K562 (cell line): ENCODE data around the gene TCF20. TPM values are rescaled to one million over a fixed set of nuclear protein-coding genes. Genes with fewer than 3 reads are reported as not detected.

Experiments
- ATAC-seq: fragments of 200-7000 bp; cut with Tn5 transposase; 3 replicates; pipeline ENCODE4 v1.9.1; 2020; ENCODE audit warnings: moderate library complexity
- BruUV-seq: library from RNA; stranded (reverse); fragments of 400-500 nt; replicated peaks from 2 replicates; lab custom pipeline; 2021; lab: Mats Ljungman, UMichigan
- CTCF ChIA-PET: fragments of 300-600 bp; formaldehyde crosslinking; extraction: SDS; loops from one replicate; lab custom pipeline; 2021; ENCODE audit warnings: low intra/inter-chr PET ratio; lab: Yijun Ruan, JAX
- POLR2A ChIA-PET: fragments of 300-600, 350-650 bp; sonication (Branson Sonifier 250); formaldehyde crosslinking; extraction: SDS; loops from one replicate; lab custom pipeline; 2021; ENCODE audit warnings: antibody characterized with exemption, inconsistent platforms; lab: Yijun Ruan, JAX
- DNase-seq, 4 experiments: peaks; one replicate each; pipeline versions ENCODE4 v3.0.0 to v3.0.0-alpha.2; 2011 to 2018; ENCODE audit warnings: low spot score in 3 of 4, mixed read lengths in 3 of 4; ENCODE audit errors: extremely low read depth in 1 of 4
- FAIRE-seq: peaks from 2 replicates; lab custom pipeline; 2011; peaks lifted over from hg19 to GRCh38; lab: Jason Lieb, UNC
- H2AFZ ChIP-seq: 2 replicates; pipeline ENCODE4 v1.6.0; 2011; ENCODE audit warnings: low read depth, low read length, control low read depth, inconsistent platforms
- H3K27ac ChIP-seq: fragments of 200-600 bp; 3 replicates; pipeline ENCODE4 v1.8.0; 2011; ENCODE audit warnings: low read depth, mild to moderate bottlenecking, control low read depth, inconsistent platforms, low read length, moderate library complexity, mixed read lengths; ENCODE audit errors: extremely low read depth
- H3K27me3 ChIP-seq, 2 experiments: fragments of 300-600 bp in 1 of 2; 2 replicates in 1 of 2; 3 replicates in 1 of 2; pipeline versions ENCODE4 v1.6.0 to v1.8.0; 2011; ENCODE audit warnings: inconsistent platforms in 2 of 2, low read length in 2 of 2, mild to moderate bottlenecking in 1 of 2, mixed read lengths in 1 of 2, moderate library complexity in 1 of 2; ENCODE audit not compliant: control insufficient read depth in 2 of 2, insufficient read depth in 2 of 2
- H3K36me3 ChIP-seq: fragments of 300-600 bp; 3 replicates; pipeline ENCODE4 v1.8.0; 2011; ENCODE audit warnings: mild to moderate bottlenecking, low read length, inconsistent platforms; ENCODE audit not compliant: control insufficient read depth, insufficient read depth
- H3K4me1 ChIP-seq, 2 experiments: fragments of 200-600 bp in 1 of 2; replicated peaks in 1 of 2; 2 replicates in 1 of 2; 3 replicates in 1 of 2; pipeline versions ENCODE4 v1.5.1 to v1.8.0; 2011; ENCODE audit warnings: inconsistent platforms in 2 of 2, low read length in 2 of 2, mild to moderate bottlenecking in 1 of 2, mixed read lengths in 1 of 2, moderate library complexity in 1 of 2; ENCODE audit not compliant: control insufficient read depth in 2 of 2, insufficient read depth in 2 of 2
- H3K4me2 ChIP-seq: 2 replicates; pipeline ENCODE4 v1.6.1; 2011; ENCODE audit warnings: low read length, control low read depth, inconsistent platforms, mixed read lengths; ENCODE audit not compliant: insufficient read depth
- H3K4me3 ChIP-seq: fragments of 200-600 bp; sonication (generic), shearing (Covaris generic); 2 replicates; pipeline ENCODE4 v1.5.1; 2016; ENCODE audit warnings: control low read depth, inconsistent platforms
- H3K79me2 ChIP-seq: fragments of 200-600 bp; 3 replicates; pipeline ENCODE4 v1.8.0; 2011; ENCODE audit warnings: low read length, inconsistent platforms; ENCODE audit not compliant: control insufficient read depth, insufficient read depth
- H3K9ac ChIP-seq, 2 experiments: 2 replicates each; pipeline versions ENCODE4 v1.6.0 to v1.6.1; 2011; ENCODE audit warnings: low read depth in 2 of 2, low read length in 2 of 2, control low read depth in 1 of 2, inconsistent platforms in 1 of 2, mild to moderate bottlenecking in 1 of 2, mixed read lengths in 1 of 2; ENCODE audit not compliant: insufficient read depth in 1 of 2
- H3K9me1 ChIP-seq: one replicate; pipeline ENCODE4 v1.6.0; 2011; ENCODE audit warnings: inconsistent platforms, mild to moderate bottlenecking, low read length, moderate library complexity; ENCODE audit not compliant: control insufficient read depth, insufficient read depth
- H3K9me3 ChIP-seq: replicated peaks from 2 replicates; pipeline ENCODE4 v1.5.1; 2011; ENCODE audit warnings: low read depth, low read length, inconsistent platforms; ENCODE audit not compliant: control insufficient read depth, insufficient read depth
- H4K20me1 ChIP-seq: replicated peaks from 2 replicates; pipeline ENCODE4 v1.6.1; 2011; ENCODE audit warnings: low read length, inconsistent platforms, mixed read lengths; ENCODE audit not compliant: control insufficient read depth, insufficient read depth
- CBX5 ChIP-seq: IDR thresholded peaks from 2 replicates; pipeline ENCODE4 v1.6.1; 2014; ENCODE audit warnings: low read depth, borderline replicate concordance
- RB1 ChIP-seq: fragments of 450-650 bp; IDR thresholded peaks from 2 replicates; pipeline ENCODE4 v1.6.1; 2017; ENCODE audit warnings: low read depth, mild to moderate bottlenecking
- SAP30 ChIP-seq: fragments of 200-600 bp; sonication (generic); IDR thresholded peaks from 2 replicates; pipeline ENCODE4 v1.6.1; 2012; ENCODE audit warnings: borderline replicate concordance, low read depth, mild to moderate bottlenecking, moderate library complexity, low read length, control low read depth, inconsistent platforms; ENCODE audit not compliant: insufficient read depth, poor library complexity, severe bottlenecking
- WGBS: fragments of 100-300 bp; shearing (Covaris generic); methylation state at CpG from one replicate; pipeline ENCODE4 v1.1.6; 2016; ENCODE audit warnings: low coverage, mixed read lengths; ENCODE audit not compliant: insufficient coverage; ENCODE audit errors: missing lambda C conversion rate; 5-methylcytosine and 5-hydroxymethylcytosine counted together
- in situ Hi-C: fragments of 300-500 bp; cut with MboI; formaldehyde crosslinking; loops from 4 replicates; pipeline ENCODE4 v1.15.0; 2018; ENCODE audit warnings: inconsistent platforms, mixed read lengths
- intact Hi-C: fragments of 100-400 bp; cut with micrococcal nuclease; formaldehyde crosslinking; loops from 2 replicates; pipeline ENCODE4 v1.14.2; 2022
- polyA plus RNA-seq, 8 experiments: library from polyadenylated mRNA; depleted of rRNA in 4 of 8; stranded (reverse) in 5 of 8; unstranded in 3 of 8; fragments of >200 nt; fragmentation: Nextera tagmentation in 2 of 8; fragmentation: Illumina TruSeq in 1 of 8; extraction: Ambion mirVana in 2 of 8; extraction: Trizol in 1 of 8; gene quantifications; 2 replicates each; pipeline versions ENCODE4 v1.2.1 to v1.2.3, GENCODE V29; 2011 to 2014; ENCODE audit warnings: inconsistent platforms in 1 of 8, missing spikeins in 1 of 8
- total RNA-seq, 7 experiments: library from RNA; depleted of rRNA in 6 of 7; stranded (reverse); fragments of >200 nt in 6 of 7; fragmentation: Illumina TruSeq in 2 of 7; extraction: Trizol in 2 of 7; gene quantifications; 2 replicates each; pipeline versions ENCODE4 v1.2.1 to v1.2.3, GENCODE V29; 2011 to 2021; ENCODE audit warnings: low replicate concordance in 1 of 7
- TF ChIP-seq, protein P1 (sequence below): fragments of 250-450 bp; sonication (Bioruptor Pico); IDR thresholded peaks from 2 replicates; pipeline ENCODE4 v1.4.0; 2020; ENCODE audit warnings: mild to moderate bottlenecking, moderate library complexity
- TF ChIP-seq, protein P2 (sequence below): fragments of 450-650 bp; IDR thresholded peaks from 2 replicates; pipeline ENCODE4 v1.6.1; 2016; ENCODE audit warnings: missing biosample characterization, missing genetic modification characterization
- TF ChIP-seq, protein P3 (sequence below): sonication (generic); formaldehyde crosslinking; IDR thresholded peaks from 2 replicates; pipeline ENCODE4 v1.8.1; 2023; ENCODE audit warnings: mild to moderate bottlenecking, missing genetic modification reagents

The TCF20 gene
- total and polyA plus RNA-seq, 9 of the 15 experiments (the other 6 are each of a cell fraction or from before 2014, with no cell fraction given), result 0.35 to 43.6 (median 17.5) TPM

DNA sequence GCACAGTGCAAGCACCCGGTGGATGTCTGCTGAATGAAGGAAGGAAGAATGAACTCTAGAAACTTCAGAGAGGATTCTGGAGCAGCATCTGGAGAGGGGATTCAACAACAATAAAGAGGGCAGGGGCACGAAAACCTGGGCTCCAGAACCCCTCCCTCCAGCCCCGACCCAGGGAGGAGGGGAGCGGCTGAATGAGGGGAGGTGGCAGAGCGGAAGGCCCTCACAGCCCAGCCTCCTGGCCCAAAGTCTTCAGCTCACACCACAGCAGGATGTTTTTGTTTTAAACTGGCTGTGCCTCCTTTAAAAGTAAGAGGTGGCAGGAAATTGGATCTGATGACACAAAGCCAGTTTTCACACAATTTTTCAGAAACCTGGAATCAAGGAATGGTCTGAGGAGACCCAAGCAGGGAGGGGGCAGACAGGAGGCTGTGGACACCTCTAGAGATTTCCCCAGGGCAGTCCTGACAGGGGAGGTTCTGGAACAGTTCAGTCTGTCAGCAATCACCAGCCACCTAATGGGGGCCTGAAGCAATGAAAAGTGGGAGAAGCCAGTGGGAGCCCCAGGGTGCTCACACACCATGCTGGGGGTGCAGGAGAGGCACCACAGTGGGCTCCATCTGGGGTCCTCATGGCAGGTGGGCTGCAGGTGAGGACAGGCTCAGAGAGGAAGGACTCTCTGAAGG, 44.4 kb upstream of the TCF20 start (continued):
- TF ChIP-seq, protein P1, sequence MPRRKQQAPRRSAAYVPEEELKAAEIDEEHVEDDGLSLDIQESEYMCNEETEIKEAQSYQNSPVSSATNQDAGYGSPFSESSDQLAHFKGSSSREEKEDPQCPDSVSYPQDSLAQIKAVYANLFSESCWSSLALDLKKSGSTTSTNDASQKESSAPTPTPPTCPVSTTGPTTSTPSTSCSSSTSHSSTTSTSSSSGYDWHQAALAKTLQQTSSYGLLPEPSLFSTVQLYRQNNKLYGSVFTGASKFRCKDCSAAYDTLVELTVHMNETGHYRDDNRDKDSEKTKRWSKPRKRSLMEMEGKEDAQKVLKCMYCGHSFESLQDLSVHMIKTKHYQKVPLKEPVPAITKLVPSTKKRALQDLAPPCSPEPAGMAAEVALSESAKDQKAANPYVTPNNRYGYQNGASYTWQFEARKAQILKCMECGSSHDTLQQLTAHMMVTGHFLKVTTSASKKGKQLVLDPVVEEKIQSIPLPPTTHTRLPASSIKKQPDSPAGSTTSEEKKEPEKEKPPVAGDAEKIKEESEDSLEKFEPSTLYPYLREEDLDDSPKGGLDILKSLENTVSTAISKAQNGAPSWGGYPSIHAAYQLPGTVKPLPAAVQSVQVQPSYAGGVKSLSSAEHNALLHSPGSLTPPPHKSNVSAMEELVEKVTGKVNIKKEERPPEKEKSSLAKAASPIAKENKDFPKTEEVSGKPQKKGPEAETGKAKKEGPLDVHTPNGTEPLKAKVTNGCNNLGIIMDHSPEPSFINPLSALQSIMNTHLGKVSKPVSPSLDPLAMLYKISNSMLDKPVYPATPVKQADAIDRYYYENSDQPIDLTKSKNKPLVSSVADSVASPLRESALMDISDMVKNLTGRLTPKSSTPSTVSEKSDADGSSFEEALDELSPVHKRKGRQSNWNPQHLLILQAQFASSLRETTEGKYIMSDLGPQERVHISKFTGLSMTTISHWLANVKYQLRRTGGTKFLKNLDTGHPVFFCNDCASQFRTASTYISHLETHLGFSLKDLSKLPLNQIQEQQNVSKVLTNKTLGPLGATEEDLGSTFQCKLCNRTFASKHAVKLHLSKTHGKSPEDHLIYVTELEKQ (CRISPR knock-in tag), result no peak
- TF ChIP-seq CBX5 (no peak), SAP30 (no peak)
- TF ChIP-seq, all 486 proteins: peak for 0

DNA sequence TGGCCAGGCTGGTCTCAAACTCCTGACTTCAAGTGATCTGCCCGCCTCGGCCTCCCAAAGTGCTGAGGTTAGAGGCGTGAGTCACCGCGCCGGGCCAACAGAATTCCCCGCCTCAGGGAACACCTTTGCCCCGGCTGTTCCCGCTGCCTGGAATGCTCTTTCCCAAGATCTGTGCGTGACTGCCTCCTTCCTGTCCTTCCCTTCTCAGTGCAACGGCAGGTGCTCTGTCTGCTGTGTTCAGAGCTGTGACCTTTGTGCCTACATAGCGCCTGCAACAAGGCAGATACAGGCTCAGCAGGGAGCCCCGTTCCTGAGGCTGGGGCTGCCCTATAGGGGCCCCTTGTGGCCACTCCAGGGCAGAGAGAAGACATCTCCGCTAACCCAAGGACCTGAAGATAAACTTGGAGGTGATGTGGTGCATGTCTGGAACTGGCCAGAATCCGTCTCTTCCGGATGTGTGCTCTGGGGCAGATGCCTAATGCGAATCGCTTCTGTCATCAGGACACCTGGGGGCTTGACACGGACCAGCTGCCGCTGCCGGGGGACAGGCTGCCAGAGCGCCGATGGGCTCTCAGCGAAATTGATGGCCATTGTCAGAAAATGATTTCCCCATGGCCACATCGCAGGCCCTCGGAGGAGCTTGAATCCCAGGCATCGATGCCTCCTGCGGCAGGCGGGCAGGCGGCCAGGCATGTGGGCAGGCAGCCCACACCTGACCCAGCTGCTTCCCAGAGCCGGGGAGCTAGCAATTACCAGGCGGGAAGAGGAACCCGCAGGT, 43.5 kb upstream of the TCF20 start:
- Histone ChIP-seq H3K27ac (no peak overlapping the region), H4K20me1 (no peaks in the 10 kb centered on the region; the same call in none of the 2 replicates), H3K79me2 (no peaks in the 10 kb centered on the region), H3K9me3 (no peaks in the 10 kb centered on the region), H3K4me1 (peaks cover 6 to 23% of the 10 kb centered on the region in 2 experiments; a peak in 4 of 5 replicates), H2AFZ (no peak overlapping the region), H3K4me3 (no peak overlapping the region), H3K9me1 (no peaks in the 10 kb centered on the region), H3K36me3 (no peaks in the 10 kb centered on the region), H3K27me3 (no peaks in the 10 kb centered on the region), H3K9ac (no peak overlapping the region; a peak in 1 of 4 replicates), H3K4me2 (no peak overlapping the region)
- BruUV-seq, result no TSS peak
- peak; percentile 26 for FAIRE-seq
- WGBS, result 22% methylated on average over 28 of the region's 33 CpGs
- in situ Hi-C loops (loop anchor here (5.0 kb wide), 1 partner anchor 147 kb away; no protein-coding TSS in a partner anchor), intact Hi-C loops (loop anchor here (1.0 kb wide), 1 partner anchor 145 kb away; no protein-coding TSS in a partner anchor)
- POLR2A ChIA-PET, result no interaction called here
- peak; percentile 45 to 67 (median 54) for DNase-seq
- ATAC-seq, result peak; percentile 94
- CTCF ChIA-PET, result interaction anchor here (2.8 kb wide), 1 partner anchor 145 kb away, joined by 25 read pairs; no protein-coding TSS in a partner anchor
- TF ChIP-seq, protein P2, sequence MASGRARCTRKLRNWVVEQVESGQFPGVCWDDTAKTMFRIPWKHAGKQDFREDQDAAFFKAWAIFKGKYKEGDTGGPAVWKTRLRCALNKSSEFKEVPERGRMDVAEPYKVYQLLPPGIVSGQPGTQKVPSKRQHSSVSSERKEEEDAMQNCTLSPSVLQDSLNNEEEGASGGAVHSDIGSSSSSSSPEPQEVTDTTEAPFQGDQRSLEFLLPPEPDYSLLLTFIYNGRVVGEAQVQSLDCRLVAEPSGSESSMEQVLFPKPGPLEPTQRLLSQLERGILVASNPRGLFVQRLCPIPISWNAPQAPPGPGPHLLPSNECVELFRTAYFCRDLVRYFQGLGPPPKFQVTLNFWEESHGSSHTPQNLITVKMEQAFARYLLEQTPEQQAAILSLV (tag), result no peak
- TF ChIP-seq RB1, result 0 out of 2 replicates have a peak, but pooled peaks have one; percentile 22
- TF ChIP-seq, protein P3, sequence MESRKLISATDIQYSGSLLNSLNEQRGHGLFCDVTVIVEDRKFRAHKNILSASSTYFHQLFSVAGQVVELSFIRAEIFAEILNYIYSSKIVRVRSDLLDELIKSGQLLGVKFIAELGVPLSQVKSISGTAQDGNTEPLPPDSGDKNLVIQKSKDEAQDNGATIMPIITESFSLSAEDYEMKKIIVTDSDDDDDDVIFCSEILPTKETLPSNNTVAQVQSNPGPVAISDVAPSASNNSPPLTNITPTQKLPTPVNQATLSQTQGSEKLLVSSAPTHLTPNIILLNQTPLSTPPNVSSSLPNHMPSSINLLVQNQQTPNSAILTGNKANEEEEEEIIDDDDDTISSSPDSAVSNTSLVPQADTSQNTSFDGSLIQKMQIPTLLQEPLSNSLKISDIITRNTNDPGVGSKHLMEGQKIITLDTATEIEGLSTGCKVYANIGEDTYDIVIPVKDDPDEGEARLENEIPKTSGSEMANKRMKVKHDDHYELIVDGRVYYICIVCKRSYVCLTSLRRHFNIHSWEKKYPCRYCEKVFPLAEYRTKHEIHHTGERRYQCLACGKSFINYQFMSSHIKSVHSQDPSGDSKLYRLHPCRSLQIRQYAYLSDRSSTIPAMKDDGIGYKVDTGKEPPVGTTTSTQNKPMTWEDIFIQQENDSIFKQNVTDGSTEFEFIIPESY (CRISPR knock-in tag), result peak; percentile 78
